GM23248 (cell line): ENCODE results near the gene EMC8.

ENCODE experiments used
- EZH2 ChIP-seq: fragments of 200-600 bp; sonication (generic); IDR thresholded peaks from 2 replicates; pipeline ENCODE4 v1.6.1; 2018; ENCODE audit warnings: antibody characterized with exemption, mild to moderate bottlenecking; ENCODE audit not compliant: insufficient read depth, poor library complexity, severe bottlenecking
- EZH2phosphoT487 ChIP-seq: fragments of 200-600 bp; sonication (generic); IDR thresholded peaks from 2 replicates; pipeline ENCODE4 v1.6.1; 2018; ENCODE audit warnings: antibody characterized with exemption, moderate library complexity, mild to moderate bottlenecking, low read depth; ENCODE audit not compliant: insufficient read depth

- TF ChIP-seq EZH2phosphoT487, result no peak
- no peak for TF ChIP-seq EZH2
Measured at GRCh38 chr16:85844169-85844481, 44.8 kb upstream of the EMC8 start.
